Measurements from ENCODE around the gene MGLL. TPM values are rescaled to one million over a fixed set of nuclear protein-coding genes. Genes with fewer than 3 reads are reported as not detected.
A peak's percentile ranks its signal among the peaks of the same experiment; 100 is the strongest.

MGLL gene
- total and polyA plus RNA-seq, 4 experiments from 2014 or later: 0.77 to 4.8 (median 2.3) TPM

- Histone ChIP-seq H3K27me3 (ENCODE audit: insufficient read depth, low read length) (no peaks in the 10 kb centered on the region), H3K4me3 (ENCODE audit: low read length in 2 of 2) (no peak overlapping the region), H3K4me1 (ENCODE audit: insufficient read depth, low read length) (peaks cover 4% of the 10 kb centered on the region), H3K27ac (ENCODE audit: low read depth, low read length) (no peak overlapping the region), H3K9me3 (ENCODE audit: control insufficient read depth in 1 of 2, low read length in 2 of 2) (no peaks in the 10 kb centered on the region), H3K36me3 (ENCODE audit: insufficient read depth, low read length) (no peaks in the 10 kb centered on the region)
- no peaks in the 10 kb centered on the region for H3K9me3 Mint-ChIP-seq
- no peak overlapping the region for H3K27ac Mint-ChIP-seq
- CTCF ChIA-PET (ENCODE audit: partially characterized antibody): no interaction called here
- H3K4me3 Mint-ChIP-seq: no peak overlapping the region
- intact Hi-C loops (cut with micrococcal nuclease): no loop called here
- DNase-seq: no peak
- POLR2A ChIA-PET (ENCODE audit: partially characterized antibody): no interaction called here
- H3K4me1 Mint-ChIP-seq: peaks cover 0 to 1% (median 0%) of the 10 kb centered on the region in 4 donors
- H3K27me3 Mint-ChIP-seq: peaks cover 6 to 9% of the 10 kb centered on the region in 2 donors
- no peaks in the 10 kb centered on the region for H3K36me3 Mint-ChIP-seq
Measured at GRCh38 chr3:127741246-127741645, 81.1 kb downstream of the MGLL start.

- Histone ChIP-seq H3K27me3 (ENCODE audit: insufficient read depth, low read length) (no peaks in the 10 kb centered on the region), H3K36me3 (ENCODE audit: insufficient read depth, low read length) (no peaks in the 10 kb centered on the region), H3K9me3 (ENCODE audit: control insufficient read depth in 1 of 2, low read length in 2 of 2) (no peaks in the 10 kb centered on the region), H3K4me1 (ENCODE audit: insufficient read depth, low read length) (peaks cover 4% of the 10 kb centered on the region), H3K27ac (ENCODE audit: low read depth, low read length) (no peak overlapping the region), H3K4me3 (ENCODE audit: low read length in 2 of 2) (no peak overlapping the region)
- CTCF ChIA-PET (ENCODE audit: partially characterized antibody): interaction anchor here (0.5 kb wide), 1 partner anchor 123 kb away, joined by 3 read pairs; no protein-coding TSS in a partner anchor
- intact Hi-C loops (cut with micrococcal nuclease): no loop called here
- peaks cover 6 to 9% of the 10 kb centered on the region in 2 donors for H3K27me3 Mint-ChIP-seq
- H3K27ac Mint-ChIP-seq: peak overlapping the region in 1 of 7 donors; percentile 22
- DNase-seq: no peak
- H3K36me3 Mint-ChIP-seq: no peaks in the 10 kb centered on the region
- H3K4me3 Mint-ChIP-seq: no peak overlapping the region
- H3K4me1 Mint-ChIP-seq: peaks cover 0 to 1% (median 0%) of the 10 kb centered on the region in 4 donors
- POLR2A ChIA-PET (ENCODE audit: partially characterized antibody): no interaction called here
- no peaks in the 10 kb centered on the region for H3K9me3 Mint-ChIP-seq
Measured at GRCh38 chr3:127740136-127740915, 82.0 kb downstream of the MGLL start.

- DNase-seq: no peak
- ChIA-PET POLR2A (ENCODE audit: partially characterized antibody) (no interaction called here), CTCF (ENCODE audit: partially characterized antibody) (no interaction called here)
- H3K4me3 Mint-ChIP-seq: no peak overlapping the region
- no peak overlapping the region for H3K27ac ChIP-seq (ENCODE audit: low read depth, low read length)
- intact Hi-C loops (cut with micrococcal nuclease): no loop called here
- H3K27me3 Mint-ChIP-seq: peaks cover 8 to 10% of the 10 kb centered on the region in 2 donors
- H3K4me1 Mint-ChIP-seq: peaks cover 0 to 1% (median 0%) of the 10 kb centered on the region in 4 donors
- H3K4me1 ChIP-seq (ENCODE audit: insufficient read depth, low read length): peaks cover 4% of the 10 kb centered on the region
- no peak overlapping the region for H3K27ac Mint-ChIP-seq
- no peaks in the 10 kb centered on the region for H3K36me3 Mint-ChIP-seq
- no peak overlapping the region for H3K4me3 ChIP-seq (ENCODE audit: low read length in 2 of 2)
- no peaks in the 10 kb centered on the region for H3K9me3 Mint-ChIP-seq
- no peaks in the 10 kb centered on the region for H3K27me3 ChIP-seq (ENCODE audit: insufficient read depth, low read length)
- no peaks in the 10 kb centered on the region for H3K9me3 ChIP-seq (ENCODE audit: control insufficient read depth in 1 of 2, low read length in 2 of 2)
- no peaks in the 10 kb centered on the region for H3K36me3 ChIP-seq (ENCODE audit: insufficient read depth, low read length)
Measured at GRCh38 chr3:127739347-127740135, 82.8 kb downstream of the MGLL start.

- Histone ChIP-seq H3K9me3 (ENCODE audit: control insufficient read depth in 1 of 2, low read length in 2 of 2) (no peaks in the 10 kb centered on the region), H3K27me3 (ENCODE audit: insufficient read depth, low read length) (no peaks in the 10 kb centered on the region), H3K27ac (ENCODE audit: low read depth, low read length) (no peak overlapping the region), H3K4me1 (ENCODE audit: insufficient read depth, low read length) (peaks cover 4% of the 10 kb centered on the region), H3K4me3 (ENCODE audit: low read length in 2 of 2) (no peak overlapping the region), H3K36me3 (ENCODE audit: insufficient read depth, low read length) (no peaks in the 10 kb centered on the region)
- no peak for DNase-seq
- H3K27ac Mint-ChIP-seq: no peak overlapping the region
- no peaks in the 10 kb centered on the region for H3K36me3 Mint-ChIP-seq
- H3K4me3 Mint-ChIP-seq: no peak overlapping the region
- CTCF ChIA-PET (ENCODE audit: partially characterized antibody): no interaction called here
- intact Hi-C loops (cut with micrococcal nuclease): no loop called here
- POLR2A ChIA-PET (ENCODE audit: partially characterized antibody): no interaction called here
- peaks cover 0 to 1% (median 0%) of the 10 kb centered on the region in 4 donors for H3K4me1 Mint-ChIP-seq
- peaks cover 10 to 13% of the 10 kb centered on the region in 2 donors for H3K27me3 Mint-ChIP-seq
- no peaks in the 10 kb centered on the region for H3K9me3 Mint-ChIP-seq
Measured at GRCh38 chr3:127738192-127738840, 84.0 kb downstream of the MGLL start.

GRCh38 chr3:127736801-127737539 is 85.3 kb downstream of the MGLL start:
- Histone ChIP-seq H3K27ac (ENCODE audit: low read depth, low read length) (no peak overlapping the region), H3K4me1 (ENCODE audit: insufficient read depth, low read length) (peaks cover 4% of the 10 kb centered on the region), H3K9me3 (ENCODE audit: control insufficient read depth in 1 of 2, low read length in 2 of 2) (no peaks in the 10 kb centered on the region), H3K27me3 (ENCODE audit: insufficient read depth, low read length) (no peaks in the 10 kb centered on the region), H3K4me3 (ENCODE audit: low read length in 2 of 2) (no peak overlapping the region), H3K36me3 (ENCODE audit: insufficient read depth, low read length) (no peaks in the 10 kb centered on the region)
- peaks cover 13 to 14% of the 10 kb centered on the region in 2 donors for H3K27me3 Mint-ChIP-seq
- no peaks in the 10 kb centered on the region for H3K36me3 Mint-ChIP-seq
- ChIA-PET CTCF (ENCODE audit: partially characterized antibody) (interaction anchor here (1.2 kb wide), 1 partner anchor 8 kb away, joined by 3 read pairs; no protein-coding TSS in a partner anchor), POLR2A (ENCODE audit: partially characterized antibody) (no interaction called here)
- intact Hi-C loops (cut with micrococcal nuclease): no loop called here
- peaks cover 0 to 1% (median 0%) of the 10 kb centered on the region in 4 donors for H3K4me1 Mint-ChIP-seq
- H3K27ac Mint-ChIP-seq: no peak overlapping the region
- no peak for DNase-seq
- H3K9me3 Mint-ChIP-seq: no peaks in the 10 kb centered on the region
- H3K4me3 Mint-ChIP-seq: no peak overlapping the region

- H3K27me3 Mint-ChIP-seq: peaks cover 10 to 14% of the 10 kb centered on the region in 2 donors
- H3K36me3 ChIP-seq (ENCODE audit: insufficient read depth, low read length): no peaks in the 10 kb centered on the region
- no peaks in the 10 kb centered on the region for H3K9me3 Mint-ChIP-seq
- ChIA-PET CTCF (ENCODE audit: partially characterized antibody) (interaction anchor here (1.2 kb wide), 1 partner anchor 9 kb away, joined by 3 read pairs; no protein-coding TSS in a partner anchor), POLR2A (ENCODE audit: partially characterized antibody) (no interaction called here)
- H3K27ac ChIP-seq (ENCODE audit: low read depth, low read length): no peak overlapping the region
- H3K4me1 Mint-ChIP-seq: peaks cover 0 to 1% (median 0%) of the 10 kb centered on the region in 4 donors
- no peaks in the 10 kb centered on the region for H3K27me3 ChIP-seq (ENCODE audit: insufficient read depth, low read length)
- no peak overlapping the region for H3K4me3 ChIP-seq (ENCODE audit: low read length in 2 of 2)
- H3K4me3 Mint-ChIP-seq: no peak overlapping the region
- intact Hi-C loops (cut with micrococcal nuclease): no loop called here
- no peaks in the 10 kb centered on the region for H3K36me3 Mint-ChIP-seq
- no peaks in the 10 kb centered on the region for H3K9me3 ChIP-seq (ENCODE audit: control insufficient read depth in 1 of 2, low read length in 2 of 2)
- peaks cover 4% of the 10 kb centered on the region for H3K4me1 ChIP-seq (ENCODE audit: insufficient read depth, low read length)
- no peak overlapping the region for H3K27ac Mint-ChIP-seq
- DNase-seq: no peak
Measured at GRCh38 chr3:127735767-127736693, 86.3 kb downstream of the MGLL start.
